ENCODE measurements around the gene SLC22A1.
"Not testable (repeated sequence)": the region's sequence is repeated elsewhere in the genome, so short reads cannot be mapped to it uniquely, and the experiment has no call there.

Gene SLC22A1

GRCh38 chr6:160140493-160140892 lies 18.9 kb downstream of the SLC22A1 start:
- not testable (repeated sequence) for DNase-seq

- no peak for DNase-seq
These were observed 19.5 kb downstream of the SLC22A1 start for GRCh38 chr6:160141001-160141726.

- no peak for DNase-seq
These were observed 20.6 kb downstream of the SLC22A1 start for GRCh38 chr6:160142115-160142715.

GRCh38 chr6:160146454-160147145 lies 25.0 kb downstream of the SLC22A1 start:
- no peak for DNase-seq

GRCh38 chr6:160147146-160147536 lies 25.5 kb downstream of the SLC22A1 start:
- no peak for DNase-seq

GRCh38 chr6:160154471-160154870 lies 32.9 kb downstream of the SLC22A1 start:
- DNase-seq: no peak

GRCh38 chr6:160156842-160157241 lies 35.2 kb downstream of the SLC22A1 start:
- DNase-seq: no peak

- no peak for DNase-seq
These were observed 38.8 kb downstream of the SLC22A1 start for GRCh38 chr6:160160450-160160849.

- no peak for DNase-seq
These were observed 39.5 kb downstream of the SLC22A1 start for GRCh38 chr6:160160929-160161646.

- DNase-seq: no peak
These were observed 40.0 kb downstream of the SLC22A1 start for GRCh38 chr6:160161647-160161986.

GRCh38 chr6:160162030-160162566 lies 40.5 kb downstream of the SLC22A1 start:
- no peak for DNase-seq

- DNase-seq: no peak
These were observed 41.8 kb downstream of the SLC22A1 start for GRCh38 chr6:160163425-160163824.

- no peak for DNase-seq
These were observed 42.3 kb downstream of the SLC22A1 start for GRCh38 chr6:160163912-160164311.

- not testable (repeated sequence) for DNase-seq
These were observed 44.3 kb downstream of the SLC22A1 start for GRCh38 chr6:160165928-160166327.

- peak; percentile 37 for DNase-seq
These were observed 46.2 kb downstream of the SLC22A1 start for GRCh38 chr6:160167604-160168399.

- DNase-seq: no peak
These were observed 48.5 kb downstream of the SLC22A1 start for GRCh38 chr6:160170018-160170680.

GRCh38 chr6:160172704-160173103 lies 51.1 kb downstream of the SLC22A1 start:
- no peak for DNase-seq

GRCh38 chr6:160173806-160174527 lies 52.4 kb downstream of the SLC22A1 start:
- DNase-seq: no peak

- DNase-seq: no peak
These were observed 53.1 kb downstream of the SLC22A1 start for GRCh38 chr6:160174681-160175080.

- DNase-seq: no peak
These were observed 55.6 kb downstream of the SLC22A1 start for GRCh38 chr6:160177220-160177619.

GRCh38 chr6:160178271-160178670 lies 56.7 kb downstream of the SLC22A1 start:
- DNase-seq: no peak

Measured in DMS 273 treated with DMSO at 0.1 percent for 48 hours (cell line).